A549 treated with Hydrocortisone at 1 μM for 4 hours (cell line): ENCODE results near the gene FAM89B. TPM values are rescaled to one million over a fixed set of nuclear protein-coding genes. Genes with fewer than 3 reads are reported as not detected.

Source experiments
- total RNA-seq: library from RNA; stranded (reverse); fragments of 200-300 nt; extraction: Qiagen RNA extraction; gene quantifications from 5 replicates; pipeline ENCODE4 v1.2.3, GENCODE V29; 2022

The FAM89B gene
- total RNA-seq = 22.8 to 49.9 TPM (median 46.2 TPM) in 5 replicates

GRCh38 chr11:65572356-65573051 lies at the start of gene FAM89B:
Gene FAM89B, plus strand, starts transcription at chr11:65572538. Its CDS starts 132 bp downstream, at chr11:65572670.

GRCh38 chr11:65524741-65525545 lies 47.4 kb upstream of the FAM89B start, which contains the start of gene SCYL1:
Gene SCYL1, plus strand, starts transcription at chr11:65525083. Its CDS starts 71 bp downstream, at chr11:65525154.

GRCh38 chr11:65558002-65558929 lies 14.1 kb upstream of the FAM89B start, which contains the start of gene LTBP3:
Gene LTBP3, minus strand, starts transcription at chr11:65558359. Its CDS starts 400 bp downstream, at chr11:65557959.

GRCh38 chr11:65569973-65570918 lies 2.1 kb upstream of the FAM89B start, which contains the start of gene ZNRD2:
Gene ZNRD2, plus strand, starts transcription at chr11:65570477. Its CDS starts 15 bp downstream, at chr11:65570492.

GRCh38 chr11:65575568-65576231 lies 3.4 kb downstream of the FAM89B start, which contains the start of gene EHBP1L1:
Gene EHBP1L1, plus strand, starts transcription at chr11:65576053. Its CDS starts 250 bp downstream, at chr11:65576303.

GRCh38 chr11:65595543-65596281 lies 23.4 kb downstream of the FAM89B start, which contains the start of gene KCNK7:
Gene KCNK7, minus strand, starts transcription at chr11:65595800. Its CDS starts 28 bp downstream, at chr11:65595772.

GRCh38 chr11:65615229-65615949 lies 43.1 kb downstream of the FAM89B start, which contains the start of gene PCNX3:
Gene PCNX3, plus strand, starts transcription at chr11:65615776. Its CDS starts 536 bp downstream, at chr11:65616312.

Other genes starting within 250 kb of the FAM89B start
- 39.6 to 48.3 TPM (median 41.6 TPM) in 5 replicates for gene DPF2, start 238.7 kb upstream of the FAM89B start, total RNA-seq
- gene TIGD3, start 217.8 kb upstream of the FAM89B start, total RNA-seq = 0.76 to 1.4 TPM (median 0.90 TPM) in 5 replicates
- gene SLC25A45, start 189.9 kb upstream of the FAM89B start, total RNA-seq = 13.4 to 14.8 TPM (median 14.2 TPM) in 5 replicates
- 50.4 to 58.2 TPM (median 55.8 TPM) in 5 replicates for gene FRMD8, start 185.9 kb upstream of the FAM89B start, total RNA-seq
- gene NEAT1, start 149.7 kb upstream of the FAM89B start, total RNA-seq = 129 to 220 TPM (median 203 TPM) in 5 replicates
- gene MALAT1, start 73.5 kb upstream of the FAM89B start, total RNA-seq = 48.1 to 87.2 TPM (median 67.9 TPM) in 5 replicates
- 50.9 to 60.4 TPM (median 56.0 TPM) in 5 replicates for gene SCYL1, start 47.5 kb upstream of the FAM89B start, total RNA-seq
- gene LTBP3, start 14.2 kb upstream of the FAM89B start, total RNA-seq = 83.4 to 114 TPM (median 105 TPM) in 5 replicates
- 71.2 to 74.6 TPM (median 73.7 TPM) in 5 replicates for gene ZNRD2, start 2.1 kb upstream of the FAM89B start, total RNA-seq
- gene EHBP1L1, start 3.5 kb downstream of the FAM89B start, total RNA-seq = 26.1 to 36.0 TPM (median 34.5 TPM) in 5 replicates
- gene KCNK7, start 23.3 kb downstream of the FAM89B start, total RNA-seq = 0.08 to 0.93 TPM (median 0.78 TPM) in 5 replicates
- 40.5 to 47.5 TPM (median 45.0 TPM) in 5 replicates for gene MAP3K11, start 41.7 kb downstream of the FAM89B start, total RNA-seq
- gene PCNX3, start 43.2 kb downstream of the FAM89B start, total RNA-seq = 31.4 to 36.0 TPM (median 32.1 TPM) in 5 replicates
- gene SIPA1, start 65.6 kb downstream of the FAM89B start, total RNA-seq = 12.9 to 19.7 TPM (median 16.4 TPM) in 5 replicates
- 66.4 to 76.8 TPM (median 74.4 TPM) in 5 replicates for gene RELA, start 90.4 kb downstream of the FAM89B start, total RNA-seq
- 41.2 to 52.5 TPM (median 50.4 TPM) in 5 replicates for gene KAT5, start 139.7 kb downstream of the FAM89B start, total RNA-seq
- gene RNASEH2C, start 148.3 kb downstream of the FAM89B start, total RNA-seq = 23.6 to 51.8 TPM (median 47.4 TPM) in 5 replicates
- 8.5 to 11.9 TPM (median 10.8 TPM) in 5 replicates for gene AP5B1, start 208.4 kb downstream of the FAM89B start, total RNA-seq
- gene OVOL1, start 214.5 kb downstream of the FAM89B start, total RNA-seq = 0.03 to 0.13 TPM (median 0.08 TPM) in 3 of 5 replicates, not detected in the others